COR-L47 (cell line): ENCODE data around the gene ALOX15B.
"Not testable (repeated sequence)": the region's sequence is repeated elsewhere in the genome, so short reads cannot be mapped to it uniquely, and the experiment has no call there.

Experiments
- DNase-seq: peaks from one replicate; lab custom pipeline; 2025; lab: John Stamatoyannopoulos, UW

The ALOX15B gene

GRCh38 chr17:8041249-8041928 is 2.5 kb downstream of the ALOX15B start:
- DNase-seq = no peak

GRCh38 chr17:8041979-8042378 is 3.1 kb downstream of the ALOX15B start:
- DNase-seq = no peak

- no peak for DNase-seq
Observed at GRCh38 chr17:8044819-8045810, 6.3 kb downstream of the ALOX15B start.

GRCh38 chr17:8046306-8046928 is 7.6 kb downstream of the ALOX15B start:
- no peak for DNase-seq

- no peak for DNase-seq
Observed at GRCh38 chr17:8046929-8047768, 8.3 kb downstream of the ALOX15B start.

- DNase-seq = no peak
Observed at GRCh38 chr17:8047769-8048110, 8.9 kb downstream of the ALOX15B start.

- DNase-seq = no peak
Observed at GRCh38 chr17:8048236-8048635, 9.4 kb downstream of the ALOX15B start.

GRCh38 chr17:8048736-8049135 is 9.9 kb downstream of the ALOX15B start:
- DNase-seq = no peak

- DNase-seq = no peak
Observed at GRCh38 chr17:8051831-8052230, 13.0 kb downstream of the ALOX15B start.

- DNase-seq = no peak
Observed at GRCh38 chr17:8052256-8053252, 13.7 kb downstream of the ALOX15B start.

GRCh38 chr17:8053600-8053999 is 14.7 kb downstream of the ALOX15B start:
- DNase-seq = no peak

- DNase-seq = no peak
Observed at GRCh38 chr17:8055851-8056231, 17.0 kb downstream of the ALOX15B start.

- DNase-seq = no peak
Observed at GRCh38 chr17:8056232-8056975, 17.5 kb downstream of the ALOX15B start.

GRCh38 chr17:8056976-8057625 is 18.2 kb downstream of the ALOX15B start:
- no peak for DNase-seq

- peak; percentile 61 for DNase-seq
Observed at GRCh38 chr17:8057691-8058114, 18.8 kb downstream of the ALOX15B start.

GRCh38 chr17:8059131-8059530 is 20.3 kb downstream of the ALOX15B start:
- no peak for DNase-seq

GRCh38 chr17:8060274-8060673 is 21.4 kb downstream of the ALOX15B start:
- DNase-seq = peak; percentile 51

GRCh38 chr17:8061851-8062250 is 23.0 kb downstream of the ALOX15B start:
- not testable (repeated sequence) for DNase-seq

- DNase-seq = no peak
Observed at GRCh38 chr17:8062435-8062806, 23.6 kb downstream of the ALOX15B start.
